GM21381 (cell line): Measurements from ENCODE around the gene GHR.
A peak's percentile ranks its signal among the peaks of the same experiment; 100 is the strongest.
"Not testable (repeated sequence)": the region's sequence is repeated elsewhere in the genome, so short reads cannot be mapped to it uniquely, and the experiment has no call there.

Source experiments
- ATAC-seq: cut with Tn5 transposase; IDR thresholded peaks from one replicate; pipeline ENCODE4 v1.9.1; 2021; ENCODE audit warnings: mild to moderate bottlenecking, moderate library complexity; ENCODE audit not compliant: unreplicated experiment

GHR gene

DNA sequence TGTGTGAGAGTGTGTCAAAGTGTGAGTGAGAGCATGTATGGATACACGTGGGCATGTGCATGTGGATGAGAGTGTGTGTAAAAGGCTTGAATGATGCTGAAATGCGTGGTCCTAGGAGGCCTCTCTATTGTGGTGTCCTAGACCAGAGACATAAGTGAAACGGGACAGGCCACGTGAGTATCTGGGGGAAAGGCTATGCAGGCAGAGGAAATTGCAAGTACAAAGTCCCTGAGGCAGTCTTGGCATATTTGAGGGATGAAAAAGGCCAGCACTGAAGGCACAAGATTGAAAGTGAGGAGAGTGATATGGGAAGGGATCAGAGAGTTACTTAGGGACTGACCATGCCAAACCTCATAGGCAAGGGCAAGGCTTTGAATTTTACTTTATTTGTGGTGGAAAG, 266.2 kb downstream of the GHR start:
- ATAC-seq: no peak

DNA sequence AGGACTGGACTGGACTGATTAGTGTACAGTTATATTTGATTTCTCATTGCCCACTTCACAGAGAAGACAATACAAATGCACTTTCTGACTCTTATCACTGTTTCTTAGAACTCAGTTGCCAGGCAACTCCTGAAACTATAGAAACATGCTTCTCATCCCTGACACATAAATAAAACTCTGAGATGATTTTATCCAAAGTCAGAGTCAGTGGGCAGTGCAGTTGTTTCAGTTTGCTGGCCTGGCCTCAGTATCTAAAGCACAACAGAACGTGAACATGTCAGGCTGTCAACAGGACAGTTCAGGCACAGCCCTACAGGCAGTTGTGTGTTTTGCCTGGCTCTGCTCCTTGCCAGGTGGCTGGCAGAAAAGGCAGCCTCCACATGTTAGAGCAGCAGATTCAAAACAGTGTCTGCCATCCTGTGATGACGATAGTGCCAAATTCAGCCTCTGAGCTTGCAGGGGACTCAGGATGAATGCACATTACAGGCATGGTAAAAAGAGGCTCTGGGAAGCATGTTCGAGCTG, 268.2 kb downstream of the GHR start:
- ATAC-seq: no peak

GRCh38 chr5:42701351-42702059, 278.3 kb downstream of the GHR start:
- ATAC-seq: no peak

DNA sequence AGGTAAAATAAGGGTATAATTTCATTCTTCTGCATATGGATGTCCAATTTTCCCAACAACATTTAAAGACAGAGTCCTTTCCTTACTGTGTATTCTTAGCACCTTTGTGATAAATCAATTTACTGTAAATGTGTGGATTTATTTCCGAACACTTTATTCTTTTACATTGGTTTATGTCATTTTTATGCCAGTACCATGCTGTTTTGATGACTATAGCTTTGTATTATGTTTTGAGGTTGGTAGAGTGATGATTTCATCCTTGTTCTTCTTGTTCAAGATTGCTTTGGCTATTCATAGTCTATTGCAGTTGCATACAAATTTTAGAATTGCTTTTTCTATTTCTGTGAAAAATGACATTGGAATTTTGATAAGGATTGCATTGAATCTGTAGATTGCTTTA, 280.0 kb downstream of the GHR start:
- no peak for ATAC-seq

DNA sequence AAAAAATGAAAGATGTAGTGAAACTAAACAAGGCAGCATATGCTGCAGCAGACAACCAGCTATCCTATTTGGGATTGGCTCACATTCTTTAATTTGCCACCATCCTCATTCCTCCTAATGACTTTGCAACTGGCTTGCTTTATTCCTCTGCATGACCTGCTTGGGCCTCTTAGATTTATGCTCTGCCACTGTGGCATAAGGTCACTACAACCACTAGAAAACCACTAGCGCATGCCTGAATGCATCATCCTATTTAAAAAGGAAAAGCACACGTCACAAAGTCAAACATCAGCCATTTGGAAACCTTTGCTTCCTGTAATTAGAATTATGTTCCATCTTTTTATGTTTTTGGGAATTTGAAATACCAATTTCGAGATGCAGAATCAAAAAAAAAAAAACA, 292.5 kb downstream of the GHR start:
- no peak for ATAC-seq

DNA sequence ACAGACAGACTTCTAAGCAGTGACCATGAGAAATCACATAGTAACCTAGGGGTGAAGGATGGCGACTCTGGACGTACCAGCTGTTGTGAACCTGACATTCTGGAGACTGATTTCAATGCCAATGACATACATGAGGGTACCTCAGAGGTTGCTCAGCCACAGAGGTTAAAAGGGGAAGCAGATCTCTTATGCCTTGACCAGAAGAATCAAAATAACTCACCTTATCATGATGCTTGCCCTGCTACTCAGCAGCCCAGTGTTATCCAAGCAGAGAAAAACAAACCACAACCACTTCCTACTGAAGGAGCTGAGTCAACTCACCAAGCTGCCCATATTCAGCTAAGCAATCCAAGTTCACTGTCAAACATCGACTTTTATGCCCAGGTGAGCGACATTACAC, 295.4 kb downstream of the GHR start:
- ATAC-seq: peak; percentile 80

GRCh38 chr5:42719034-42719433, 295.8 kb downstream of the GHR start:
- ATAC-seq: no peak

- ATAC-seq: no peak
Observed at GRCh38 chr5:42720251-42720650, 297.0 kb downstream of the GHR start.

GRCh38 chr5:42721484-42721883, 298.2 kb downstream of the GHR start:
- no peak for ATAC-seq

- ATAC-seq: not testable (repeated sequence)
Observed at GRCh38 chr5:42734531-42735058, 311.4 kb downstream of the GHR start.

DNA sequence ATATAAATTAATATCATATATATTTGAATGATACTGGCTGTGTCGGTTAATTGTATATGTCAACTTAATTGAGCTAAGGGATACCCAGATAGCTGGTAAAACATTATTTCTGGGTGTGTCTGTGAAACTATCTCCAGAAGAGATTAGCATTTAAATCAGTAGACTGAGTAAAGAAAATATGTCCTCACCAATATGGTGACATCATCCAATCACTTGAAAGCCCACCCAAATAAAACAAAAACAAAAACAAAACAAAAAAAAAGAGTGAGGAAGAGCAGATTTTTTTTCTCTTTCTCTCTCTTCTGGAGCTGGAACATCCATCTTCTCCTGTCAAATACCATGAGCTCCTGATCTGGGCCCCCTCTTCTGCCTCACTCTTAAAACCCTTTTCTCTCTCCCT, 317.7 kb downstream of the GHR start:
- no peak for ATAC-seq

DNA sequence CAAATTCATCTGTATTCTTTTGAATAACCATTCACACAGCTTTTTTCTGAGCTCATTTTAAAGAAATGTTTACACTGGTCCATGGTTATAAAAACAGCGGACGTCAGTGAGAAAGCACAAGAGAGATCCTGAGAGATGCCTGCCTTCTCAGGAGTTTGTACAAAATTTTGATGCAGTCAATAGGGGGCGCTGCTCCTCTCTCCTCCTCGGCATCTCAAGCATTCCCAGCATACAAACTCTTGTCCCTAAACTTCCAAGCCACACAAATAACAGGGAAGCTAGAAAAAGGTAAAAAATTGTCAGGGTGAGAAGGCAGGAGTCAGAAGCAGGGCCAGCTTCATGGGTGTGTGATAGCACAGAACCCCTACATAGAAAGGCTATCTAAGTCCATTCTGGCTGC, 322.2 kb downstream of the GHR start:
- ATAC-seq: no peak

DNA sequence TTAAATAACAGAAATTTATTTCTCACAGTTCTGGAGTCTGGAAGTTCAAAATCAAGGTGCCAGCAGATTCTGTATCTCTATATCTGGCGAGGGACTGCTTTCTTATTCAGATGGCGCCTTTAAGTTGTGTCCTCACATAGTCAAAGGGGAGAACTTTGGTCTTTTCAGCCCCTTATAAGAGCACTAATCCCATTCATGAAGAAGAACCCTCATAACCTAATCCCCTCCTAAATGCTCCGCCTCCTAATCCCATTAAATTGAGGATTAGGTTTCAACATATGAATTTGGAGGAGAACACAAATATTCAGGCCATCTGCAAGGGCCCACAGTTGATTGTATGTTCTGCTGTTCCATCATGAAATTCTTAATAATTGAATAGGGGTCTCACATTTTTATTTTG, 322.6 kb downstream of the GHR start:
- no peak for ATAC-seq

DNA sequence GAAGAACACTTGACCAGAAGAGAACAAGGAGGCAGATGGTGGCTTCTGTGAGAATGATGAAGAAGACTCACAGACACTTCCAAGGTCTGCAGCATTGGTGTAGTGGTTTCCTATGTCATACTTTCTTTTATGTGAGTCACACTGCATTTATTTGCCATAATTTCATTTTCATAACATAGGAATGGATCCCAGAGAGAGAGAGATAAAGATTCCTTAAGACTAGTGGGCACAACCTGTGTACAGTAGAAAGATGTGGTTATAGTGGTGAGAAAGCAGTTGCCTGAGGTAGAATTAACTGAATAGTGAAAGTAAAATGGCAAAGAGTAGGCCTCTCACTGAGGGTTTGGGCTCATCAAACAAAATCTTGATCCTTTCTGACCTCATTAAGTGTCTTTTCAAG, 325.8 kb downstream of the GHR start:
- no peak for ATAC-seq

DNA sequence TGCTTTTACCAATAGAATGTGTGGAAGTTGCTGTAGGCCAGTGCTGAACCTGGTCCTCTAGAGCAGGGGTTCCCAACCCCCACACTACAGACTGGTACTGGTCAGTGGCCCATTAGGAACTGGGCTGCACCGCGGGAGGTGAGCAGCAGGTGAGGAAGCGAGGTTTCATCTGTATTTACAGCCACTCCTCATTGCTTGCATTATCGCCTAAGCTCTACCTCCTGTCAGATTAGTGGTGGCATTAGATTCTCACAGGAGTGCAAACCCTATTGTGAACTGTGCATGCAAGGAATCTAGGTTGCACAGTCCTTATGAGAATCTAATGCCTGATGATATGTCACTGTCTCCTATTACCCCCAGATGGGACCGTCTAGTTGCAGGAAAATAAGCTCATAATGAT, 327.3 kb downstream of the GHR start:
- ATAC-seq: no peak

DNA sequence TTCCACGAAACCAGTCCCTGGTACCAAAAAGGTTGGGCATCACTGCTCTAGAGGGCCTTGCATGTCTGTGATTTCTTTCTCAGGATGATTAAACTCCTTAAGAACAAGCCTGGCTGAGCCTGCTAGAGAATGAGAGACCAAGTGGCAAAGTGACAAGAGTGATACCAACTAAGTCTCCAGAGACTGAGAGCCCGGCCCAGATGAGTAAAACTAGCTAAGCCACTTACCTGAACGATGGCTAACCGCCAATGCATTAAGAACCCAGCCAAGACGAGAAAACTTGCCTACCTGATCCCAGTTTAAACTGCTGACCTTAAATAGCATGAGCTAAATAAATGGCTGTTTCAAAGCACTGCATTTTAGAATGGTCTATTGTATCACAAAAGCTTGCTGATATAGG, 327.8 kb downstream of the GHR start:
- ATAC-seq: no peak

- ATAC-seq: no peak
Observed at GRCh38 chr5:42753099-42753498, 329.9 kb downstream of the GHR start.

GRCh38 chr5:42756606-42757601, 333.7 kb downstream of the GHR start, which contains the start of gene CCDC152:
CCDC152 (plus strand) TSS chr5:42756818; CDS start chr5:42759122, 2,304 bp downstream.
- peak; percentile 71 for ATAC-seq

DNA sequence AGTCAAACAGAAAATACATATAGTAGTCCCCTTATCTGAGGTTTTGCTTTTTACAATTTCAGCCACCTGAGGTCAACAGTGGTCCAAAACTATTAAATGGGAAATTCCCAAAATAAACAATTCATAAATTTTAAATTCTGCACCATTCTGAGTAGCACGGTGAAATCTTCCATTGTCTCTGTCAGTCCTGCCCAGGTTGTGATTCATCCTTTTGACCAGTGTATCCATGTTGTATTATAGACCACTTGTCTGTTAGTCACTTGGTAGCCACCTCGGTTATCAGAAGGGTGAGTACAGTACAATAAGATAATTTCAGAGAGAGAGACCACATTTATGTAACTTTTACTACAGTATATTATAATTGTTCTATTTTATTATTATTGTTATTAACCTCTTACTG, 336.2 kb downstream of the GHR start:
- no peak for ATAC-seq

DNA sequence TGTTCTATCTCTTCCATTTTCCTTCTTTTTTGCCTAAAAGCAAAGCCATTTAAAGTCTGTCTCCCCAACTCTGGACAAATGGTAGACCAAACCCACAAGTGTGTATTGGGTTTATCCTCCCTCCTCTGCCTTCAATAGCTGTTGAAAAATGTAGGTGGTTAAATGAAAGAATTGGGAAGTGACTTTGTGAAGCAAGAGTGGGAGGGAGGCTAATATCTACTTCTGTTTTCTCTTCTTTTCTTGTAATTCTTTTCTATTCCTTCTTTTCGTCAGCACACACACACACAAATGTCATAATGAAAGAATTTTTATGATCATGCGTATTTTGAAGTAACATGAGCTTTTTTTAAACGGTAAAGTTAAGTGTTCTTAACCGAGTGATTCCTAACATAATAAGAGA, 337.2 kb downstream of the GHR start:
- no peak for ATAC-seq

DNA sequence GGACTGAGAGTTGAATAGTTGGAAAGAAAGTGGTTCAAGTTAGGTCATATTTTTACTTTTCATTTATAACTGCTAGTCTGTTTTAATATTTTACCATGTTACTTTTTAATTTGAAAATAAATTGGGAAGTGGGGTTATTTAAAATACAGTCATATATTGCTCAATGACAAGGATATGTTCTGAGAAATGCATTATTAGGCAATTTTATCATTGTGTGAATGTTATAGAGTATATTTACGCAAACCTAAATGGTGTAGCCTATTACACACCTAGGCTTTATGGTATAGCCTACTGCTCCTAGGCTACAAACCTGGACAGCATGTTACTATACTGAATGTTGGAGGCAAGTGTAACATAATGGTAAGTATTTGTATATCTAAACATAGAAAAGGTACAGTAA, 338.6 kb downstream of the GHR start:
- no peak for ATAC-seq
